Measurements from ENCODE around the gene POU2F2.

The POU2F2 gene

GRCh38 chr19:42150911-42151361 is 18.7 kb upstream of the POU2F2 start:
- DNase-seq (ENCODE audit: low spot score) = no peak
- no peak overlapping the region for H3K27ac ChIP-seq
- H3K4me3 ChIP-seq = no peak overlapping the region
- TF ChIP-seq, protein P1, sequence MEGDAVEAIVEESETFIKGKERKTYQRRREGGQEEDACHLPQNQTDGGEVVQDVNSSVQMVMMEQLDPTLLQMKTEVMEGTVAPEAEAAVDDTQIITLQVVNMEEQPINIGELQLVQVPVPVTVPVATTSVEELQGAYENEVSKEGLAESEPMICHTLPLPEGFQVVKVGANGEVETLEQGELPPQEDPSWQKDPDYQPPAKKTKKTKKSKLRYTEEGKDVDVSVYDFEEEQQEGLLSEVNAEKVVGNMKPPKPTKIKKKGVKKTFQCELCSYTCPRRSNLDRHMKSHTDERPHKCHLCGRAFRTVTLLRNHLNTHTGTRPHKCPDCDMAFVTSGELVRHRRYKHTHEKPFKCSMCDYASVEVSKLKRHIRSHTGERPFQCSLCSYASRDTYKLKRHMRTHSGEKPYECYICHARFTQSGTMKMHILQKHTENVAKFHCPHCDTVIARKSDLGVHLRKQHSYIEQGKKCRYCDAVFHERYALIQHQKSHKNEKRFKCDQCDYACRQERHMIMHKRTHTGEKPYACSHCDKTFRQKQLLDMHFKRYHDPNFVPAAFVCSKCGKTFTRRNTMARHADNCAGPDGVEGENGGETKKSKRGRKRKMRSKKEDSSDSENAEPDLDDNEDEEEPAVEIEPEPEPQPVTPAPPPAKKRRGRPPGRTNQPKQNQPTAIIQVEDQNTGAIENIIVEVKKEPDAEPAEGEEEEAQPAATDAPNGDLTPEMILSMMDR (IDR thresholded peaks at IDR 0.05) = no peak

GRCh38 chr19:42150364-42150763 is 18.1 kb upstream of the POU2F2 start:
- no peak overlapping the region for H3K27ac ChIP-seq
- no peak for DNase-seq (ENCODE audit: low spot score)

GRCh38 chr19:42149447-42150202 is 17.4 kb upstream of the POU2F2 start:
- Histone ChIP-seq H3K4me3 (no peak overlapping the region), H3K27ac (no peak overlapping the region)
- DNase-seq (ENCODE audit: low spot score) = no peak
- TF ChIP-seq, protein P1 (IDR thresholded peaks at IDR 0.05) = no peak

More at GRCh38 chr19:42150364-42150763, 18.1 kb upstream of the POU2F2 start:
- H3K4me3 ChIP-seq = no peak overlapping the region
- TF ChIP-seq, protein P1 (IDR thresholded peaks at IDR 0.05) = no peak

- no peak overlapping the region for H3K27ac ChIP-seq
- no peak for DNase-seq (ENCODE audit: low spot score)
- TF ChIP-seq, protein P1 (IDR thresholded peaks at IDR 0.05) = no peak
- no peak overlapping the region for H3K4me3 ChIP-seq
Measured at GRCh38 chr19:42148266-42148665, 16.0 kb upstream of the POU2F2 start.

DNA sequence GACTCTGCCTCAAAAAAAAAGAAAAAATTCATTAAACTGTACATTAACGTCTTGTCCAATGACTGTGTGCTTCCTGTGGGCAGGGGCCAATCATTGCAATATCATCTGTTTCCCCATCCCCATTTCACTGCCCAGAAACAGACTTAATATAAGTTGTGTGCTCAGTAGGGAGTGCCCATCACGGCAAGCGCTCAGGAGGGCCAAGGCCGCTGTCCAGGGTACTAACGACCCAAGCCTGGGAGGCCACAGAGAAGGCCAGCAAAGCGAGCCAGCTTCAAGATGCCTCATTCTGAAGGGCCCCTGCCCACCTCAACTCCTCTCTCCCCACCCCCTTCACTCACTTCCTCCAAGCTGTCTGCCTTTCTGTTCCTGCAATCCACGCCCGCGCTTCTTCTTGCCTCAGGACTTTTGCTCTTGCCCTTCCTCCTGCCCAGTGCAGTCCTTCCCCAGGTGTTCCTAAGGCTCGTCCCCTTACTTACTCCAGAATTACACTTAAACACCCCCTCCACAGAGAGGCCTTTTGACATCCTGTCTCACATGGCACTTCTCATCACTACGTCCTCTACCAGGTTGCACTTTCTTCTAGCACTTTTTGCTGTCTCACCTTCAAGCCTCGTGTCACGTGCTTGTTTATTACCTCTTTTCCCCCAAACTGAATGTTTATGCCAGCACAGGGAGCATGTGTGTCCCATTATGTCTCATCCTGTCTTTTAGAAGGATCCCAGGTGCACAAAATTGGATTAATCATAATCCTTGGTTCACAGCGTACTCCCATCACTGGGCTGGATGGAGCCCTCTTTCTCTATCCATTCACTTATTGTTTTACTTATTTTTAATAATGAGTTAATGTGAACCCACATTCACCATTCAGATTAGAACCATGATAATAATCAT is 11.3 kb upstream of the POU2F2 start:
- Histone ChIP-seq H3K27ac (no peak overlapping the region), H3K4me3 (no peak overlapping the region)
- TF ChIP-seq, protein P1 (IDR thresholded peaks at IDR 0.05) = no peak
- no peak for DNase-seq (ENCODE audit: low spot score)

DNA sequence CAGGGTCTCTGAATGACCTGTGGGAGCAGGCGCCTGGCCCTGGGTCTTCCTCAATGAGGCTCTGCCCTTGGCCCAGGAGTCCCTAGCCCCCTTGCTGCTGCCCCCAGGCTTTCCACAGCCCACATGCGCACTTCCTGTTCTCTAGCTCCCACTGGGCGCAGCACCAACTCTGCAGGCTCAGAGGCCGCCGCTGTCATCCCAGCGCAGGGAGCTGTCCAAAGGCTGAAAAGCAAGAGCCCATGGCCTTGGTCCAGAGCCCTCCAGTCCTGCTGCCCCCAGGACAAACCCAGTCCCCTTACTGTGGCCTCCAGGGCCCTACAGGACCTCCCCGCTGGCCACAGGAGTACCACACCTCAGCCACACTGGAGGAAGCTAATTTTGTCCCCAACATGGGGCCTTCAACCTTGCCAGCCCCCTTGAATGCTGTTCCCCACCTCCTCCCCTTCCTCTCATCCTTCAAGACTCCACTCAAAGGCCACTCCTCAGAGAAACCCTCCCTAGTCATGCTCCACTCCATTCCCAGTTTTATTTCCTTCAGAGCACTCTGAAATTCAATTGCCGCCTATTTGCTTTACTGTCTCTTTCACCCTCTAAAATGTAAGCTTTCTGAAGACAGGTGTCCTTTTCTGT is 8.0 kb upstream of the POU2F2 start:
- TF ChIP-seq, protein P1 (IDR thresholded peaks at IDR 0.05) = no peak
- Histone ChIP-seq H3K27ac (no peak overlapping the region), H3K4me3 (no peak overlapping the region)
- no peak for DNase-seq (ENCODE audit: low spot score)
